Activated CD4-positive, CD25-positive, alpha-beta regulatory T cell treated with anti-CD3 and anti-CD28 coated beads, Interleukin-2, amount 50 U/mL, for 24 hours (primary cell): ENCODE results near the gene CDON.

Experiments
- ATAC-seq, 2 donors: fragments of 150-1000 bp; cut with Tn5 transposase; one replicate each; pipeline ENCODE4 v1.10.0; 2021; ENCODE audit warnings: mild to moderate bottlenecking in 1 of 2, moderate library complexity in 1 of 2

CDON gene

DNA sequence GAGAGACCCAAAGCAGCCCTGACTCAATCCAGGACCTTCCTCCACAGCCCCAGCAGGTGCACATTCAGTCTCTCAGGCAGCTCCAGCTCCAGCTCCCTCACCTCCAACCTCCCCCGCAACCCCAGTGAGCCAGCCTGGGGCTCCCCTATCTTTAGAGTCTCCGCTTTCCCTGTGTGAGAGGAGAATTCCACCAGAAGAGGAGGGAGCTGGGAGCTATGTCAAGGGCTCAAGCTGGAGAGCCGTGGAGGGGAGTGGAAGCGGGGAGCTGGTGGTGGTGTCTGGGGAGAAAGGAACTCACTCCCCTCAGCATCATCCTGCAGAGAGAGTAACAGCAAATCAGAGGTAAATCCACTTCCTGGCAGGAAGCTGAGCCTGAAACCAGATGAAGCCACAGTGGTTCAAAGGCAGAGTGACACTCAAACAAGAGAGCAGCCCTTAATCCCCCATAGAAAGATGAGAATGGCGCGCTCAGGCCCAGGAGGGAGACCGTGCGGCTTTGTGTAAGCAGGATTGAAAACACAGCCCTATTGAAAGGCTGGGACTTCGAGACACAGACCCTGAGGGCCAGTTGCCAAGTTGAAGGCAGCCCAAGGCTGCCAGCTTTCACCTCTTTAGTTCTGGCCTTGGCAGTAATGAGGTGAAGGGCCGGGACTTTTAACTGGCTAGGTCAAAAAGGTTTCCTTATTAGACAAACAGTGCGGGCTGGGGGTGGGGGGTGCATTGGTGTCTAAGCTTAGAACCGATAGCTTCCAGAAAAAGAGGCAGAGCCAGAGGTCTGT lies 21.4 kb upstream of the CDON start:
- peak; percentile 70 to 73 for ATAC-seq

DNA sequence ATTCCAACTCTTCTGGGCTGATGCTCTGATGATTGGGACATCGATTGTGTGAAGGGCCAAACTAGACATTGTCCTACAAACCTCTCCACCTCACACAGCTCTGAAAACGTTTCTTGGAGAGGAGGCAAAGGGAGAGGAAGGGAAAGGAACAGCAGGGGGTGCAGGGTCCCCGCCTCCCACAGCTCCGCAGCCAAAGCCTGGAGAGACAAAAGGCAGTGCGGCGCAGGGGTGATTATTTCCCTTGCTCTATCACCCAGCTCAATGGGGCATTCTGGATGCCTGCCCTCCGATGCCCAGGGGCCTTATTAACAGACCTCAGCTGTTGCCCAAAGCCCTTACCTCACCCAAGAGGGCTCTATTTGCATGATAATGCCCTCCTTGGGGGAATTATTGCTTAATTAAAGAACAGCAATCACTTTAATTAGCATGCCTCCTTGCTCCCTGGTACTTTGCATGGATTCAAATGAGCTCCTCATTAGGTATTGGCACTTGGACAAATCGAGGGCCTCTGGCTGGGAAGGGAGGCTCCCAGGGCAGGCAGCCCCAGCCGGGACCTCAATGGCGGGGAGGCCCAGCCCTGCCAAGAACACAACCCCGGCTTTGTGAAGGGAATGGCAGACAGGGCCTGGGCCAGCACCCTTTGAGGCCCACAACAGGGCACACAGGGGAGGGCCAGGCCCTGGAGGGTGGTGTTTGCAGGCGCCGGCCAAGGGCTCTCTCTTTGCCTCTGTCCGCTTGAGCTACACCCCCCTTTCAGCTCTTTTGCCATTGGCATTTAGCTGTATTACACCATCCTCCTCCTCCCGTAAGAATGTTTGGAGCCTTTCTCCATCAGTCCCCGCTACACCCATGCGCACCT lies 19.8 kb upstream of the CDON start:
- no peak for ATAC-seq

- no peak for ATAC-seq
Observed at GRCh38 chr11:126081915-126082250, 19.2 kb upstream of the CDON start.

DNA sequence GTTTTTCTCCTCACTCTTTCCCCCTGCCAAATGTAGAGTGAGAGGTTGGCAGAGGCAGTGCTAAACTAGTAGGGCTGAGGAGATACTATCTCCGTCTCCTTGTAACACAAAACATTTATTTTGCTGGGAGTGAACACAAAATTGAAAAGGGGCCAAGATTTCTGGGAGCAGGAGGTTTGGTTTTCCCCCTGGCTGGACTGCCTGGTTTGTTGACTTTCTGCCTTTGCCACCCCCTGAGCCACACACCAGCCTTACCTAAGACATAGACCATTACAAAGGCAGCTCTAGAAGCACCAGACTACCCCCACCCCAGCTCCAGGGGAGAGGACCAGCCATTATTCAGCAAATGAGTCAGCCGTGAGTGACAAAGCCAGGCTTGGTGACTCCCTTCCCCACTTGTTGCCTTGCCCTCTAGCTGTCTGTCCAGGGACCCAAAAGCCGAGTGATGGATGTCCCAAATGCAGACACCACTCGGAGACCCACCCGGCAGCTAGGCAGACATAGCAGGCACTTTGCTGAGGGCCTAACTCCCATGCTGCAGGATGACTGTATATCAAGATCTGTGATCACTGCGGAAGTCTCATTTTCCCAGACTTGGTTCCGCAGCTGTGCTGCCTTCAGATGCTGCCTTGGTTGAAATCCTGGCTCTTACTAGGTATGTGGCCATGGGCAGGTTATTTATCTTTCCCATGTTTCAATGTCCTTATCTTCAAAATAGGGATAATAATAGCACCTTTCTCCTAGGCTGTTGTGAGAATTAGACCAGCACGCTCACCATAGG lies 17.7 kb upstream of the CDON start:
- ATAC-seq: no peak

DNA sequence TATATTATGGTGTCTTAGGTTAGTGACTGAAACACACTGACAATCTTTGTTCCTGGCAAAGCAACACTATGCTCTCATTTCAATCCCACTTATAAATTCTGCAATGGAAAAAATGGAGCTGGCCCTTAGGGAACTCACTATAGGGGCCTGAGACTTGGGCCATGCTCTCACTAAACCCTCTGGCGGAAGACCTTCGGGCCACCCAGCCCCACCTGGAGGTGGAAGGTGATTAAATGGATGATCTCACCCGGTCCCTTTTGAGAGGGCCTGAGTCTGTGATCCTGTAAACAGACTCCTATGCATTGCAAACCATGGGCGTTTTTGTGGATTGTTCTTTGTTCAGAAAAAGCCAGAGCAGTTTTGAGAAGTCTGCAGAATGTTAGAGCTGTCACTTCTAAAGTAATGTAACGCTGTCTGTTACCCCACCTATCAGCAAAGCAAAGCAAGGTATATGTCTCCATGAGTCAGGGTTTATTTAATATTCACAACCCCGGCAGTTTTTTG lies 17.0 kb upstream of the CDON start:
- no peak for ATAC-seq

DNA sequence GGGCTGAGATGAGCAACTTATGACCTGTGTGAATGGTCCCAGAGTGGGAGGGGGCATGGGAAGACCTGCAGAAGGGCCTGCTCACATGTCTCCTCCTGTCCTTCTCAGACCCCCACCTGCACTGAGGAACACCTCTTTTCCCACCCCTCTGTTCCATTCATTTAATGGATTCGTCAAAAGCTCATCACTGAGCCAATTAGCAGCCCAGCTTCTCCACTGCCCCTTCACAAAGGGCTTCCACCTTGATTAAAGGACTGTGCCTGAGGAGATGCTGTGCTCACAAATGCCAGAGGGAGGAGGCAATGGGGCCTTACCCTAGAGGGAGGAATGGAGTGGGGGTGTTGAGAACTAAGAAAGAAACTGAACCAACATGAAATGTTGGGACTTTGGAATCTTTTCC lies 14.0 kb upstream of the CDON start:
- no peak for ATAC-seq

DNA sequence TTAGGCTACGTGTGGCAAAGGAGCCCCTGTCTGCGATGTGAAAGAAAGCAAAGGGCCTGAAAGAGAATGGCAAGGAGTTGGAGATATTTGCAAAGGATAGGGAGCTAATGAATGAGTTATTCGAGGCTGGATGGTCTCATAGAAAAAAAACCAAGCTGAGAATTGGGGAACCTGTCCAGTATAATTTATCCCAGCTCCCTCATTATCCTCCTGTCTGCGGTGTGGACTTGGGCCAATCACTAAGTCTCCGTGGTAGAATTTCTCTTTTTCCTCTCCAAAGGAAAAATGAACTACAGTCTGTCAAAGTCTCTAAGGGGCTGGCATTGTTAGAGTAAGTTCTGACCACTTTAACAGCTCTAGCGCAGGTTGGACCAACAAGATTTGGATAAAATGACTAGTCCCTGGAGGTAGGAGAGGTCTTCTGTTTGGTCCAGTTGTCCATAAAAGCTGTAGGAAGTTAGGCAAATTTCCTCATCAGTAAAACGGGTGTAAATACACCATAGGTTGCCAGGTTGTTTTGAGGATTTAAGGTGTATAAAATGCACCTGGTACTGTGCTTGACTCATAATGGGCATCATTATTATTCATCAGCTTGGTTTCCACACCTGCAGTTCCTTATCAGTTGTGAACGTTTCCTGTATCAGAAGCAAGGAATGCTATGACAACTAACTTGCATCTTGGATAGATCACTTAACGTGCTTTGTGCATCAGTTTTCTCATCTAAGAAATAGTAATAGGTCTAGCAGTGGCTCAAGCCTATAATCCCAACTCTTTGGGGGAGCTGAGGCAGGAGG lies 10.3 kb upstream of the CDON start:
- no peak for ATAC-seq

GRCh38 chr11:126072141-126072741 lies 9.6 kb upstream of the CDON start:
- ATAC-seq: no peak

GRCh38 chr11:126063507-126063852 lies 814 bp upstream of the CDON start:
- ATAC-seq: peak in 1 of 2 donors; percentile 1

DNA sequence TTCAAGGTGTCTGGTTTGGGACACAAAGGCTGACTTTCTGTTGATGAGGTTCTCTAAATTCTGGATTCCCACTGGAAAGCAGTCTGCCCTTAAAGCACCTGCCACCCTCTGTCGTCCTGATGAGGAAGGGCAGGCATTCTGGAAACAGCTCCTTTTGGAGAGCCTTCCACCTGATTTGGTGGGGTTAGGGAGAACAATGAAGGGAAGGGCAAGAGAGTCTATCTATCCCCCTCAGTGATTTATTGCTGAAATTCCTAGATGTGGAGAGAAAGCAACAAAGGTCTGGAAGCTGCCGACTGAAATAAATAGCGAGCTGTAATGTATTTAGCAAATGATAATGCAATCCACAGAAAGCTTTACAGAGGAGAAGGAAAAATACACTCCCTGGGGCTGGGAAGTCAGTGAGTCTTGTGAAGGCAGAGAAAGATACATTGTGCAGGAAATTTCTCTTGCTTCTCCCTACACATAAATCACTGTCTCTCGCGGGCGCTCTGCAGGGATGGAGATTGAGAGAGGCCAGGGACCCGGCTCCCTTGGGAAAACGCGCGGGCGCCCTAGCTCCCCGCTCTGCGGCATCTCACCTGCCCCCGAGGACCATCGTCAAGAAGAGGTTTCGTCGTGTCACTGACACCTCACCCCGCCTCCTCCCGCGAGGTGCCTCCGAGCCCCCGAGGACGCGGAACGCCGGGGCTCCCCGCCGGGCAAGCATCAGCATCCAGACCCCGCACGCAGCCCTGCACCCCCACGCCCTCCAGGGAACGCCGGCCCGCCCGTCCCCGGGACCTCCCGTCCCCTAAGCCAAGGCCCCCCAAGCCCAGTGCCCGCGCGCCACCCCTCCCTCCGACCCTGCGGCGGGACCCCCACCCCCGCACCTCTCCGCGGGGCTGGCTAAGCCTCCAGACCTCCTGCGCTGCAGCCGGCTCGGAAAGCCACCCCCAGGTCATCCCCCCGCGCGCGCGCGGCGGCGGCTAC lies 673 bp downstream of the CDON start:
- no peak for ATAC-seq

GRCh38 chr11:126060757-126061171 lies 1.9 kb downstream of the CDON start:
- no peak for ATAC-seq

GRCh38 chr11:126059238-126059781 lies 3.4 kb downstream of the CDON start:
- ATAC-seq: no peak

- no peak for ATAC-seq
Observed at GRCh38 chr11:126058105-126058874, 4.4 kb downstream of the CDON start.

- no peak for ATAC-seq
Observed at GRCh38 chr11:126054882-126055281, 7.8 kb downstream of the CDON start.

- no peak for ATAC-seq
Observed at GRCh38 chr11:126054408-126054807, 8.3 kb downstream of the CDON start.

GRCh38 chr11:126053415-126054286 lies 9.0 kb downstream of the CDON start:
- ATAC-seq: no peak

DNA sequence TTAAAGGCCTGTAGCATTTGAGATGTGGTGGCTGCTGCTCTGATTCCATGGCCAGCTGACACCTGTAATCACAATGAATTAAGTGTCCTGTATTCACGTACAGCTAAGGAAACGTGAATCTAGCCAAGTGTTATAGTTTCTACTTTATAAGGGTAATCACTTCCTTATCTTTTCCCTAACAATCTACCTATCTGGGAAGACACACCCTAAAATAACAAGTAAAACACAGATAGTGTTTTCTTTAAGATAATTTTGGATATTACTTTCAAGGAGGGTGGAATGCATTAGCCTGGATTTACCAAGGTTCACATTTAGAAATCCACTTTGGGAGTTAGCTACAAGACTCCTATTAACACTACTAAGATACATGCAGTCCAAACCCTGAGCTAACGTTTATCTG lies 11.5 kb downstream of the CDON start:
- ATAC-seq: no peak

GRCh38 chr11:126049159-126049558 lies 13.5 kb downstream of the CDON start:
- ATAC-seq: no peak

- ATAC-seq: no peak
Observed at GRCh38 chr11:126048197-126048596, 14.5 kb downstream of the CDON start.
